HEK293T (cell line): ENCODE data around the gene ITGA3.
A peak's percentile ranks its signal among the peaks of the same experiment; 100 is the strongest.

Experiments used
- CTCF ChIA-PET: fragments of 350-600 bp; formaldehyde crosslinking; extraction: SDS; loops from one replicate; lab custom pipeline; 2021; ENCODE audit warnings: antibody characterized with exemption, inconsistent platforms; lab: Yijun Ruan, JAX
- POLR2A ChIA-PET: fragments of 350-600 bp; formaldehyde crosslinking; extraction: SDS; loops from one replicate; lab custom pipeline; 2020; ENCODE audit warnings: antibody characterized with exemption, inconsistent platforms; lab: Yijun Ruan, JAX
- DNase-seq: peaks from one replicate; pipeline ENCODE4 v3.0.0; 2012; ENCODE audit warnings: mixed read lengths; ENCODE audit errors: extremely low spot score
- ARNT ChIP-seq: fragments of 450-650 bp; IDR thresholded peaks from 2 replicates; pipeline ENCODE4 v1.6.1; 2017; ENCODE audit warnings: mild to moderate bottlenecking
- BHLHE40 ChIP-seq: fragments of 450-650 bp; IDR thresholded peaks from 2 replicates; pipeline ENCODE4 v1.6.1; 2016; ENCODE audit warnings: mild to moderate bottlenecking, moderate library complexity, borderline replicate concordance
- CTBP1 ChIP-seq: fragments of 450-650 bp; IDR thresholded peaks from 2 replicates; pipeline ENCODE4 v1.6.1; 2016; ENCODE audit warnings: borderline replicate concordance
- ELF4 ChIP-seq: fragments of 450-650 bp; IDR thresholded peaks from 2 replicates; pipeline ENCODE4 v1.6.1; 2017; ENCODE audit warnings: antibody characterized with exemption
- FOXA1 ChIP-seq: fragments of 450-650 bp; IDR thresholded peaks from 2 replicates; pipeline ENCODE4 v1.6.1; 2016; ENCODE audit warnings: mild to moderate bottlenecking
- FOXK2 ChIP-seq: fragments of 450-650 bp; IDR thresholded peaks from 2 replicates; pipeline ENCODE4 v1.6.1; 2016; ENCODE audit warnings: mild to moderate bottlenecking
- FOXM1 ChIP-seq: fragments of 450-650 bp; IDR thresholded peaks from 2 replicates; pipeline ENCODE4 v1.6.1; 2017; ENCODE audit warnings: mild to moderate bottlenecking, borderline replicate concordance
- HDGF ChIP-seq: fragments of 450-650 bp; IDR thresholded peaks from 2 replicates; pipeline ENCODE4 v1.6.1; 2017; ENCODE audit warnings: antibody characterized with exemption, borderline replicate concordance
- L3MBTL2 ChIP-seq: fragments of 450-650 bp; conservative IDR thresholded peaks from 2 replicates; pipeline ENCODE4 v1.6.1; 2016; ENCODE audit warnings: mild to moderate bottlenecking
- LEF1 ChIP-seq: fragments of 450-650 bp; IDR thresholded peaks from 2 replicates; pipeline ENCODE4 v1.6.1; 2017; ENCODE audit warnings: mild to moderate bottlenecking, borderline replicate concordance
- NFRKB ChIP-seq: fragments of 450-650 bp; IDR thresholded peaks from 2 replicates; pipeline ENCODE4 v1.6.1; 2016; ENCODE audit warnings: mild to moderate bottlenecking, moderate library complexity
- PKNOX1 ChIP-seq: fragments of 450-650 bp; IDR thresholded peaks from 2 replicates; pipeline ENCODE4 v1.6.1; 2016
- SP1 ChIP-seq: fragments of 450-650 bp; IDR thresholded peaks from 2 replicates; pipeline ENCODE4 v1.6.1; 2017
- SUZ12 ChIP-seq: fragments of 450-650 bp; IDR thresholded peaks from 2 replicates; pipeline ENCODE4 v1.6.1; 2016; ENCODE audit warnings: mild to moderate bottlenecking
- TARDBP ChIP-seq: fragments of 450-650 bp; IDR thresholded peaks from 2 replicates; pipeline ENCODE4 v1.6.1; 2016
- ZNF384 ChIP-seq: fragments of 450-650 bp; IDR thresholded peaks from 2 replicates; pipeline ENCODE4 v1.6.1; 2016

The ITGA3 gene

DNA sequence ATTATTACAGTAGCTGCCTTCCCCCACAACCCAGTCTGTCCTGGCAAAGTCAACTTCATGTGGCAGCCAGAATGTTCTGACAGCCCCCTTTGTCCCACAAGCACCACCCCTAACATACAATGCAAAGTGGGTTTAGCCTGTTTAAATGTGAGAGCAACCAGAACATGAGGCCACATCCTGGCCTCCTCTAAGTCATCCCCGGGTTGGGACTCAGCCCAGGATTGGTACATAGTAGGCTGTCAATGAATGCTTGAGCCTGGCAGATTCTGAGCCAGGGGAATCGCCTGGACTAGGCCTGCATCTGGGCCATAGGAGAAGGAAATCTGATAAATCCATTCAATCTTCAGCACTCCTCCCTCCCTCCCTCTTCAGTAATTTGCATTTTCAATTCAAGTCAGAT lies 4.3 kb upstream of the ITGA3 start:
- POLR2A ChIA-PET, result interaction anchor here (1.0 kb wide), 1 partner anchor 72 kb away, joined by 3 read pairs; no protein-coding TSS in a partner anchor
- CTCF ChIA-PET, result no interaction called here
- TF ChIP-seq TARDBP (no peak), FOXM1 (no peak), ZNF384 (no peak), PKNOX1 (no peak), CTBP1 (no peak), BHLHE40 (no peak), FOXK2 (no peak), ELF4 (no peak), FOXA1 (no peak), L3MBTL2 (no peak)

GRCh38 chr17:50052241-50052796 lies 3.6 kb upstream of the ITGA3 start:
- ChIA-PET POLR2A (interaction anchor here (1.0 kb wide), 1 partner anchor 71 kb away, joined by 3 read pairs; no protein-coding TSS in a partner anchor), CTCF (interaction anchor here (0.6 to 1.0 kb wide), 2 partner anchors 9 to 125 kb away, joined by 3 read pairs; no protein-coding TSS in a partner anchor)
- TF ChIP-seq SUZ12 (no peak), NFRKB (no peak), FOXK2 (no peak), TARDBP (no peak), HDGF (no peak), ELF4 (no peak), BHLHE40 (no peak), FOXM1 (no peak), FOXA1 (no peak), ARNT (no peak), SP1 (no peak), CTBP1 (no peak), LEF1 (no peak)
- no peak for DNase-seq

More for the DNA sequence above, 4.3 kb upstream of the ITGA3 start:
- no peak for DNase-seq

GRCh38 chr17:50052822-50053653 lies 2.9 kb upstream of the ITGA3 start:
- TF ChIP-seq TARDBP (no peak), ARNT (no peak), SP1 (no peak)
- DNase-seq, result no peak
- ChIA-PET CTCF (interaction anchor here (0.6 to 1.1 kb wide), 3 partner anchors 10 to 124 kb away, joined by 3 to 5 read pairs (median 3); no protein-coding TSS in a partner anchor), POLR2A (no interaction called here)

GRCh38 chr17:50053654-50053960 lies 2.3 kb upstream of the ITGA3 start:
- POLR2A ChIA-PET, result no interaction called here
- no peak for DNase-seq
- no peak for TF ChIP-seq FOXM1
- TF ChIP-seq FOXK2, result no peak
- TF ChIP-seq TARDBP, result no peak
- no peak for TF ChIP-seq ARNT
- TF ChIP-seq FOXA1, result no peak
- no peak for TF ChIP-seq L3MBTL2
- no peak for TF ChIP-seq SP1
- TF ChIP-seq NFRKB, result no peak
- TF ChIP-seq BHLHE40, result no peak
- no peak for TF ChIP-seq PKNOX1
- no peak for TF ChIP-seq SUZ12
- no peak for TF ChIP-seq HDGF
- TF ChIP-seq LEF1, result no peak
- TF ChIP-seq ELF4, result no peak
- CTCF ChIA-PET, result interaction anchor here (1.0 to 1.1 kb wide), 2 partner anchors 10 to 25 kb away, joined by 3 to 5 read pairs; no protein-coding TSS in a partner anchor

GRCh38 chr17:50055055-50055425 lies 870 bp upstream of the ITGA3 start:
- TF ChIP-seq SUZ12 (no peak), FOXK2 (no peak), SP1 (no peak), ELF4 (no peak)
- CTCF ChIA-PET, result interaction anchor here (1.8 kb wide), 1 partner anchor 39 kb away, joined by 14 read pairs; no protein-coding TSS in a partner anchor
- DNase-seq, result no peak
- POLR2A ChIA-PET, result no interaction called here

DNA sequence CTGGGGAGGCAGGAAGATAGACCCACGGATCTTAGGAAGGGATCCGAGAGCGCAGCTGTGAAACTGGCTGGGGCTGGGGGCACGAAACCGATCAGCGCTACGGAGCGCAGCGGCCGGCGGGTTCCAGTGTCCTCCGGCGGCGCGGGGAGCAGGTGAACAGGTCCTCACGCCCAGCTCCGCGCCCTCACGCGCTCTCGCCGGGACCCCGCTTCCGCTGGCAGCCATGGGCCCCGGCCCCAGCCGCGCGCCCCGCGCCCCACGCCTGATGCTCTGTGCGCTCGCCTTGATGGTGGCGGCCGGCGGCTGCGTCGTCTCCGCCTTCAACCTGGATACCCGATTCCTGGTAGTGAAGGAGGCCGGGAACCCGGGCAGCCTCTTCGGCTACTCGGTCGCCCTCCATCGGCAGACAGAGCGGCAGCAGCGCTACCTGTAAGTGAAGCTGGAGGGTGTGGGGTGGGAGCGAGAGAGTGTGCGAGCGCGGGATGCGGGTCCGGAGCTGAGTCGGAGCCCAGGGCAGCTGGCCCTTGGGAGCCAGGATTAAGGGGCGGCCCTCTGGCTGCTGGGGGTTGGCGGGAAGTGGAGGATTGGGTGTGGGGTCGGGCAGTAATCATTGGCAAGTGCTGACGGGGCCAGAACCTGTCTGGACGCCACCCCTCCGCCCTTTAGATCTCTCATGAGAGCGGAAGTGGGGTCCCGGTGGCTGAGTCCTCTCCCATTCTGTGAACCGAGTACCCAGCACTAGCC lies 479 bp downstream of the ITGA3 start:
- ChIA-PET CTCF (interaction anchor here (0.8 to 1.8 kb wide), 6 partner anchors 9 to 58 kb away, joined by 3 to 14 read pairs (median 4); no protein-coding TSS in a partner anchor), POLR2A (interaction anchor here (0.9 to 2.1 kb wide), 6 partner anchors 8 to 95 kb away, joined by 3 to 7 read pairs (median 5); no protein-coding TSS in a partner anchor)
- DNase-seq, result peak; percentile 80
- TF ChIP-seq CTBP1 (0 out of 2 replicates have a peak, but pooled peaks have one; percentile 5), BHLHE40 (no peak)
